ENCODE results near the gene GLT1D1. TPM values are rescaled to one million over a fixed set of nuclear protein-coding genes. Genes with fewer than 3 reads are reported as not detected.

Gene GLT1D1
- total and polyA plus RNA-seq, 12 donors, result 0.07 to 0.50 (median 0.33) TPM; not detected in 4

DNA sequence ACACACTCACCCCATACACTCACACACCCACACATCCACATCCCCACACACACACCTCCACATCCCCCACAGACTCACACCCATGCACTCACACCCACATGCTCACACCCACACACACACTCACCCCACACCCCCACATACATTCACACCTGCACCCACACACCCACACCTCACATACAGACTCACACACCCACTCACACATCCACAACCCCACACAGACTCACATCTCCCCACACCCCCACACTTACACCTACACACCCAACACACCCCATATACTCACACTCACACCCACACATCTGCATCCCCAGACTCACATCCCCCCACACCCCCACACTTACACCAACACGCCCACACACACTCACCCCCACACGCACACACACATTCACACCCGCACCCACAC lies 171.8 kb downstream of the GLT1D1 start:
- H3K9me3 ChIP-seq (replicated peaks in 1 of 3), result peaks cover 0 to 4% (median 0%) of the 10 kb centered on the region in 3 donors
- TF ChIP-seq, protein P1, sequence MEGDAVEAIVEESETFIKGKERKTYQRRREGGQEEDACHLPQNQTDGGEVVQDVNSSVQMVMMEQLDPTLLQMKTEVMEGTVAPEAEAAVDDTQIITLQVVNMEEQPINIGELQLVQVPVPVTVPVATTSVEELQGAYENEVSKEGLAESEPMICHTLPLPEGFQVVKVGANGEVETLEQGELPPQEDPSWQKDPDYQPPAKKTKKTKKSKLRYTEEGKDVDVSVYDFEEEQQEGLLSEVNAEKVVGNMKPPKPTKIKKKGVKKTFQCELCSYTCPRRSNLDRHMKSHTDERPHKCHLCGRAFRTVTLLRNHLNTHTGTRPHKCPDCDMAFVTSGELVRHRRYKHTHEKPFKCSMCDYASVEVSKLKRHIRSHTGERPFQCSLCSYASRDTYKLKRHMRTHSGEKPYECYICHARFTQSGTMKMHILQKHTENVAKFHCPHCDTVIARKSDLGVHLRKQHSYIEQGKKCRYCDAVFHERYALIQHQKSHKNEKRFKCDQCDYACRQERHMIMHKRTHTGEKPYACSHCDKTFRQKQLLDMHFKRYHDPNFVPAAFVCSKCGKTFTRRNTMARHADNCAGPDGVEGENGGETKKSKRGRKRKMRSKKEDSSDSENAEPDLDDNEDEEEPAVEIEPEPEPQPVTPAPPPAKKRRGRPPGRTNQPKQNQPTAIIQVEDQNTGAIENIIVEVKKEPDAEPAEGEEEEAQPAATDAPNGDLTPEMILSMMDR (IDR thresholded peaks at IDR 0.05), result no peak
- no peak for TF ChIP-seq POLR2A (IDR thresholded peaks at IDR 0.05)
- H3K27ac ChIP-seq, result no peak overlapping the region
- H3K36me3 ChIP-seq (replicated peaks in 1 of 2), result no peaks in the 10 kb centered on the region
- no peaks in the 10 kb centered on the region for H3K4me1 ChIP-seq (replicated peaks in 1 of 2)
- no peak overlapping the region for H3K4me3 ChIP-seq
- H3K27me3 ChIP-seq, result no peaks in the 10 kb centered on the region
- 81 to 90% (median 87%) methylated on average over 3 of the region's 3 CpGs for WGBS, 4 donors
- no peak for DNase-seq
- intact Hi-C loops (cut with DNase I), result no loop called here

DNA sequence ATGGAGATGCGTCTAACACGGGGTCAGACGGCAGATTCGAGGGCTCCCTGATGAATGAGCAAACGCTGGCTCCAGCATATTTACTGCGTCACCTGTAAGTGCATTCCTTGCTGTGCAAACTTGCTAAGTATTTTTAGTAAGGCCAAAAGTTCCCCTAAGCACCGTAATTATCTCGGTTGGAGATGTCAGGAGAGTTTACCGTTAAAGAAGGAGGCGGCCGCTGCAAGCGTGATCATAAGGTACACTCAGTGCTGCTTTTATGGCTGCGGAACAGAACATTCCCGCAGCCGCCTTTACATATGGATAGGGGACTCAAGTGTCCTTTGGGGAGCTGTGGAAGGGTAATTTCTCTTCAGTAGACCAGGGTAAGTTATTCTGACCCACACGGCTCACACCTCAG lies 175.6 kb downstream of the GLT1D1 start:
- DNase-seq, result no peak
- no peak for TF ChIP-seq POLR2A (IDR thresholded peaks at IDR 0.05)
- TF ChIP-seq, protein P1 (IDR thresholded peaks at IDR 0.05), result no peak
- Histone ChIP-seq H3K27ac (no peak overlapping the region), H3K27me3 (no peaks in the 10 kb centered on the region), H3K4me3 (no peak overlapping the region), H3K9me3 (replicated peaks in 1 of 3) (no peaks in the 10 kb centered on the region), H3K4me1 (replicated peaks in 1 of 2) (no peaks in the 10 kb centered on the region), H3K36me3 (replicated peaks in 1 of 2) (no peaks in the 10 kb centered on the region)
- 27 to 39% (median 34%) methylated on average over 15 to 16 of the region's 16 CpGs for WGBS, 4 donors
- intact Hi-C loops (cut with DNase I), result no loop called here

Other genes starting within 250 kb of the GLT1D1 start
- gene SLC15A4, start 29.5 kb upstream of the GLT1D1 start, total RNA-seq, result 10 to 100 TPM; 11.0 to 31.5 (median 17.4) TPM
- gene SLC15A4, start 29.5 kb upstream of the GLT1D1 start, polyA plus RNA-seq, result 10 to 100 TPM in 1 of 3 donors, 1 to 10 TPM in 2; 7.1 to 13.0 (median 8.8) TPM

Data from adrenal gland (tissue), 12 donors.